Liver (tissue), 3 donors: ENCODE results near the gene HMG20A.

ENCODE experiments used
- ATF3 ChIP-seq: IDR thresholded peaks from 2 replicates; pipeline ENCODE4 v1.6.1; 2016; ENCODE audit warnings: antibody characterized with exemption
- CTCF ChIP-seq: fragments of 150-350 bp; IDR thresholded peaks from 2 replicates; pipeline ENCODE4 v1.5.1; 2017; ENCODE audit warnings: improper control_type of control experiment, low read depth, low read length; ENCODE audit not compliant: missing input control
- FOXA1 ChIP-seq: IDR thresholded peaks from 2 replicates; pipeline ENCODE4 v1.6.1; 2016; ENCODE audit warnings: antibody characterized with exemption
- GABPA ChIP-seq, 2 donors: IDR thresholded peaks in 1 of 2; conservative IDR thresholded peaks in 1 of 2; 2 replicates each; pipeline ENCODE4 v1.6.1; 2016; ENCODE audit warnings: antibody characterized with exemption in 2 of 2, mild to moderate bottlenecking in 1 of 2, moderate library complexity in 1 of 2
- JUND ChIP-seq, 2 donors: IDR thresholded peaks; 2 replicates each; pipeline ENCODE4 v1.6.1; 2016; ENCODE audit warnings: antibody characterized with exemption in 2 of 2
- MAX ChIP-seq: IDR thresholded peaks from 2 replicates; pipeline ENCODE4 v1.6.1; 2016; ENCODE audit warnings: antibody characterized with exemption
- RAD21 ChIP-seq, 2 donors: IDR thresholded peaks; 2 replicates each; pipeline ENCODE4 v1.6.1; 2016; ENCODE audit warnings: antibody characterized with exemption in 2 of 2, mild to moderate bottlenecking in 2 of 2
- REST ChIP-seq: IDR thresholded peaks from 2 replicates; pipeline ENCODE4 v1.6.1; 2016; ENCODE audit warnings: antibody characterized with exemption, mild to moderate bottlenecking
- SP1 ChIP-seq: IDR thresholded peaks from 2 replicates; pipeline ENCODE4 v1.6.1; 2018; ENCODE audit warnings: antibody characterized with exemption, mild to moderate bottlenecking
- TAF1 ChIP-seq: conservative IDR thresholded peaks from 2 replicates; pipeline ENCODE4 v1.6.1; 2016; ENCODE audit warnings: antibody characterized with exemption, mild to moderate bottlenecking
- YY1 ChIP-seq: IDR thresholded peaks from 2 replicates; pipeline ENCODE4 v1.6.1; 2016; ENCODE audit warnings: antibody characterized with exemption, mild to moderate bottlenecking
- donor health status: healthy.
- donor health status: healthy.

- TF ChIP-seq SP1 (peak; percentile 35), CTCF (no peak), GABPA (IDR thresholded peaks at IDR 0.05 in 1 of 2, conservative IDR thresholded peaks at IDR 0.05 in 1 of 2) (no peak), REST (no peak), ATF3 (no peak), FOXA1 (no peak), MAX (no peak), JUND (IDR thresholded peaks at IDR 0.05) (no peak), TAF1 (no peak), RAD21 (IDR thresholded peaks at IDR 0.05) (no peak), YY1 (no peak)
These were observed 85.8 kb downstream of the HMG20A start for GRCh38 chr15:77506311-77507142.
